Measurements from ENCODE around the gene NLRX1. TPM values are rescaled to one million over a fixed set of nuclear protein-coding genes. Genes with fewer than 3 reads are reported as not detected.

Gene NLRX1
- total RNA-seq, 4 donors from 2014 or later: 7.9 to 26.0 (median 14.7) TPM

GRCh38 chr11:119148720-119149017 is 19.9 kb upstream of the NLRX1 start:
- DNase-seq (ENCODE audit: low spot score) (no peak), ATAC-seq (ENCODE audit: low FRiP score) (peak; percentile 15)
- TF ChIP-seq, protein P1, sequence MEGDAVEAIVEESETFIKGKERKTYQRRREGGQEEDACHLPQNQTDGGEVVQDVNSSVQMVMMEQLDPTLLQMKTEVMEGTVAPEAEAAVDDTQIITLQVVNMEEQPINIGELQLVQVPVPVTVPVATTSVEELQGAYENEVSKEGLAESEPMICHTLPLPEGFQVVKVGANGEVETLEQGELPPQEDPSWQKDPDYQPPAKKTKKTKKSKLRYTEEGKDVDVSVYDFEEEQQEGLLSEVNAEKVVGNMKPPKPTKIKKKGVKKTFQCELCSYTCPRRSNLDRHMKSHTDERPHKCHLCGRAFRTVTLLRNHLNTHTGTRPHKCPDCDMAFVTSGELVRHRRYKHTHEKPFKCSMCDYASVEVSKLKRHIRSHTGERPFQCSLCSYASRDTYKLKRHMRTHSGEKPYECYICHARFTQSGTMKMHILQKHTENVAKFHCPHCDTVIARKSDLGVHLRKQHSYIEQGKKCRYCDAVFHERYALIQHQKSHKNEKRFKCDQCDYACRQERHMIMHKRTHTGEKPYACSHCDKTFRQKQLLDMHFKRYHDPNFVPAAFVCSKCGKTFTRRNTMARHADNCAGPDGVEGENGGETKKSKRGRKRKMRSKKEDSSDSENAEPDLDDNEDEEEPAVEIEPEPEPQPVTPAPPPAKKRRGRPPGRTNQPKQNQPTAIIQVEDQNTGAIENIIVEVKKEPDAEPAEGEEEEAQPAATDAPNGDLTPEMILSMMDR (IDR thresholded peaks at IDR 0.05): no peak

DNA sequence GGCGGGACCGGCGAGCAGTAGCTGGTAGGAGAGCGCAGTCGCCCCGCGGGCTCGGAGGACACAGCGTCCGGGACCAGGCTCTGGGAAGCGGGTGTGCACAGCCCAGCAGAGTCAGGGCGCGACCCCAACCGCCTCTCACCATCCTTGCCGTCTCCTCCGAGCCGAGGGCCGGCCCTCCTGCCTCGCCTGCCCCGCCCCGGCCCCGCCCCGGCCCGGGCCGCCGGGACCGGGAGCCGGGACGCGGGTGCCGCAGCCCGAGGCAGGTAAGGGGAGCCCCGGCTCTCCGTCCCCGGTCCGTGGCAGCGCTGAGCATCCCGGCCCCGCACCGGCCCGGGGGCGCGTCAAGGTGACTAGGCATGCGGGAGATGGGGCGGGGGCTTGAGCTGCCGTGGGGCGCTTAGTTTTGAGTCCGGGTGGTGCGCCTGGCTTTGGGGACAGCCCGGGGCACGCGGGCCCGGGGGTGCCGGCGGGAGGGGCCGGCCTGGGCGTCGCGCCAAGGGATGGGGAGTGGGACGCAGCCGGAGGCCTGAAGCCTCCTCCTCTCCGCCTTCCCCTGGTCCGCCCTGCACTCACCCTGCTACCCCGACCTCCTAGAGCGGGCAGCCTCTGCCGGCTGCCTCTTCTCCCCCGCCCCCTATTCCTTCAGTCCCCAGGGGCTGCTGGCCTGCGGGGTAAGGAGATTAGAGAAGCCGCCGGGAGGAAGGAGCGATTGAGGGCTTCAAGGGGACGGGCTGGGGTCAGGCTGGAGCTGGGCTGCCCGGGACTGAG is 19.3 kb upstream of the NLRX1 start, which contains the start of gene ABCG4:
ABCG4 (plus strand) TSS at position 35 of the 768 bp plus-strand sequence. CDS start 914 bp downstream, outside the sequence.
- ATAC-seq (ENCODE audit: low FRiP score) (peak; percentile 43), DNase-seq (ENCODE audit: low spot score) (no peak)
- TF ChIP-seq, protein P1 (IDR thresholded peaks at IDR 0.05): no peak

- TF ChIP-seq, protein P1 (IDR thresholded peaks at IDR 0.05): no peak
- no peak for ATAC-seq (ENCODE audit: low FRiP score)
- DNase-seq (ENCODE audit: low spot score): no peak
Observed at GRCh38 chr11:119149786-119150275, 18.7 kb upstream of the NLRX1 start.

DNA sequence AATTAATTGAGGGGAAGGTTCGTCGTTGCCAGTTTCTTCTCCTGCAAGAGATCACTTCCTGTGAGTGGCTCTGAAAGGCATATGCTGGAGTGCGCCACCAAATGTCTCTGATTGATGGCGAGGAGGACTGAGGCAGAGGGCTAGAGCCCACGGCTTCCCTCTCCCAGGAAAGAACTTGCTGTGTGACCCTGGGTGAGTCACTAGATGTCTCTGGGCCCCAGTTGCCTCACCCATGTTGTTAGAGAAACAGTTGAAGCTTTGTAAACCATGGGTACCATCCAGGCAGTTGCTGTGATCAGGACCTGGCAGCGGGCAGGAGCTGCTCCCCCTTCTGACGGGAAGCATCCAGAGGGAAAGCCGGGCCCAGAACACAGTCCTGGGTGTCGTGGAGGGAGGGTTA is 16.5 kb upstream of the NLRX1 start:
- TF ChIP-seq, protein P1 (IDR thresholded peaks at IDR 0.05): no peak
- ATAC-seq (ENCODE audit: low FRiP score): no peak
- no peak for DNase-seq (ENCODE audit: low spot score)

DNA sequence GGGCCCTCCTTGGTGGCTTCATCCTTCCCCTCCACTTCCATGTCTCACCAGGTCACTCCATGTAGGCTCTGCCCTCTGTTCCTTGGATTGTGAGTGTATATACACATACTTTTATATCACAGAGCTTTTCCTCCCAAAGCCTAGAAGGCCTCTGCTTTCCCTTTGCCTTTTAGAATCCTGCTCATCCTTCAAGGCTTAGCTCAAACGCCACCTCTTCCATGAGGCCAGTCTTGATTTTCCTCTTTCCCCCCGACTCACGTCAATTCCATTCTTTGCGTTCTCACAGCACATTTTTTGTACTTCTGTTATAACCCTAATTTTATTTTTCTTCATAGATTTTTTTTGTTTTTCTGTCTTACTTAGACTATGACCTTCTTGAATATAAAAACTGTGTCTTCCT is 15.9 kb upstream of the NLRX1 start:
- no peak for ATAC-seq (ENCODE audit: low FRiP score)
- DNase-seq (ENCODE audit: low spot score): no peak
- TF ChIP-seq, protein P1 (IDR thresholded peaks at IDR 0.05): no peak

DNA sequence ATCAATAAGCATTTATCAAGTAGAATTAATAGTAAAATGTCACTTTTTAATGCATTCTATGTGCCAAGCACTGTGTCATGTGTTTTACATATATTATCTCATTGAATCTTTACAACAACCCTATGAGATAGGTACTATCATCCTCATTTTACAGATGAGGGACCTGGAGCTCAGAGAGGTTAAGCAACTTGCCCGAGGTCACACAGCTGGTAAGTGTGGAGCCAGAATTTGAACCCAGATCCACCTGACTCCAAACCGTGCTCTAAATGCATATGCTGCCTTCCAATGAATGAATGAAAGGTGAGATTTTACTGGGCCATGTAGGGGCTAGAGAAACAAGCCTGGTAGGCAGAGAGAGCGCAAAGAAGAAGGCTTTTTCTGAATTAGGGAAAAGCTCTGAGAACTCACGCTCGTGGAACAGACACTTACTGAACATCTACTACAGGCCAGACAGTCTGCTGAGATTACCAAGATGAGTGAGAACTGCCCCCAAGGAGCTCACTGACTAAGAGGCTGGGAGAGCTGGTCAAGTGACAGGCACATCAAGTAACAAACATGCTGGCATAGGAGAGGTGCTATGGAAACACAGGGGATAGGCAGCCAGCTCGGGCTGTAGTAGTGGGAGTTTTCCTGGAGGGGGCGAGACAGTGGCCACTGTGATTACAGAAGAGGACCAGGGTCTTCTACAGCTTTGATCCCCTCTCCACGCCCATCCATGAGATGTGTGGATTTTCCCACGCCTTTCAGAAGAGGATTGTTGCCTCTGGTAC is 15.3 kb upstream of the NLRX1 start:
- TF ChIP-seq, protein P1 (IDR thresholded peaks at IDR 0.05): no peak
- DNase-seq (ENCODE audit: low spot score): no peak
- ATAC-seq (ENCODE audit: low FRiP score): no peak
